Duodenal mucosa (tissue), 2 donors: ENCODE data around the gene TIAM2.

Experiments used
- H3K27ac ChIP-seq: one replicate; pipeline ENCODE4 v1.7.0; 2013; ENCODE audit warnings: low read depth, low read length
- H3K27me3 ChIP-seq, 2 donors: one replicate each; pipeline ENCODE4 v1.7.0; 2013; ENCODE audit warnings: low read length in 2 of 2, control low read depth in 1 of 2; ENCODE audit not compliant: insufficient read depth in 2 of 2, control insufficient read depth in 1 of 2
- H3K36me3 ChIP-seq, 2 donors: one replicate each; pipeline ENCODE4 v1.7.0; 2013; ENCODE audit warnings: low read length in 2 of 2, control low read depth in 1 of 2; ENCODE audit not compliant: insufficient read depth in 2 of 2, control insufficient read depth in 1 of 2
- H3K4me1 ChIP-seq, 2 donors: one replicate each; pipeline ENCODE4 v1.7.0; 2013; ENCODE audit warnings: low read length in 2 of 2, control low read depth in 1 of 2; ENCODE audit not compliant: insufficient read depth in 2 of 2, control insufficient read depth in 1 of 2
- H3K4me3 ChIP-seq, 2 donors: one replicate each; pipeline ENCODE4 v1.7.0; 2013; ENCODE audit warnings: low read length in 2 of 2, low read depth in 1 of 2
- H3K9ac ChIP-seq, 2 donors: one replicate each; pipeline ENCODE4 v1.7.0; 2013; ENCODE audit warnings: low read length in 2 of 2, low read depth in 1 of 2
- H3K9me3 ChIP-seq, 2 donors: one replicate each; pipeline ENCODE4 v1.7.0; 2013; ENCODE audit warnings: low read length in 2 of 2, control low read depth in 1 of 2; ENCODE audit not compliant: control insufficient read depth in 1 of 2

Gene TIAM2

DNA sequence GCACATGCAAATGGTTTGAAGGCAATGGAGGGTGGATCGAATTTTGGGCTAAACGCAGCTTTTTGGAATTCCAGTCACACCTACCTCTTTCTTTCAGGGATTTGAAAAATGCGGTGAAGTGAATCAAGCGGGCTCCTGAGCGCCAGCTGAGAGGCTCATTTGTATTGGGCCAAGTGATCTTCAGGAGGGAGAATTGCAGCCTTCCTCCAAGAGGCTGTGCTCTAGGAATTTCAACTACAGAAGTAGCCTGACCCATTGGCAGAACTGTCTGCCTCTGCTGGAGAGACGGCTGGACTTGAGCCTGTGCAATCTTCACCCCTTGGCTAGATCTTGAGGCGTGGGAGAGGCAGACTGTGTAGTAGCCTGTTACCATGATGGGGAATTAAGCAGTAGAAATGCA lies 5.7 kb upstream of the TIAM2 start:
- H3K4me1 ChIP-seq: no peaks in the 10 kb centered on the region
- no peaks in the 10 kb centered on the region for H3K9me3 ChIP-seq
- H3K36me3 ChIP-seq: no peaks in the 10 kb centered on the region

DNA sequence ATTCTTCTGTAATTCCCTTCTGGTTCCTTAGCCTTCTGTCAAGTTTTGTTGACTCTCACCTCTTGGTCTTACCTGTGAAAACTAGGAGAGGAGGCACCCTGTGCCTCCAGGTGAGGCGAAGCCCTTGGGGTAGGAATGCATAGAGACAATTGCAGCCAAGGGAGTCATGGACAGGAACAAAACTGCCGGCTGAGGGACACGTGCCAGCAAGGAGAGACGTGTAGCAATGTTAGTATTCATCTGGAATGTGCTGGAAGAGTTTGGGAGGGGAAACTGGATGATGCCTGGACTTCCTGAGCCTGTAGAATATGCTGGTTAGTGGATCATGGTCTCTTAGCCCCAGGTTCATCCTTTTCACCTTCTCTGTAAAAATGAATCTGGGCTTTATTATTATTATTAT lies 3.9 kb upstream of the TIAM2 start:
- Histone ChIP-seq H3K27me3 (no peaks in the 10 kb centered on the region), H3K36me3 (no peaks in the 10 kb centered on the region), H3K4me1 (no peaks in the 10 kb centered on the region), H3K9me3 (no peaks in the 10 kb centered on the region), H3K27ac (no peak overlapping the region), H3K4me3 (no peak overlapping the region), H3K9ac (no peak overlapping the region)

More for the DNA sequence above, 5.7 kb upstream of the TIAM2 start:
- Histone ChIP-seq H3K27me3 (no peaks in the 10 kb centered on the region), H3K9ac (no peak overlapping the region), H3K27ac (no peak overlapping the region), H3K4me3 (no peak overlapping the region)

DNA sequence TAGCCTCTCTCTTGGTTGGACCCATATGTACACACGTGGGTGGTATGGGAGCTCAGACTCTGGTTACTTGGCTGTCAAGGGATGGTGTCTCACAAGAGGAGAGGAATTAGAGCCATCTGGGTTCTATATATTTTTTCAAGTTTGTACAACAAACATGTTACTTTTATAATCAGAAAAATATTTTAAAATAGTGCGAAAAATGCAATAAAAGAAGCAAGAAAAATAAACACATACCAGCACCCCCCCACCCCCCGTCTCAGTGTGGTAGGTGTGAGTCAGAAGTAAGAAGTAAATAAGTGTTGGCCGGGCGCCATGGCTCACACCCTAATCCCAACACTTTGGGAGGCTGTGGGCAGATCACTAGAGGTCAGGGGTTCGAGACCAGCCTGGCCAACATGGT lies 2.1 kb upstream of the TIAM2 start:
- H3K4me1 ChIP-seq: peaks cover 3 to 14% of the 10 kb centered on the region in 2 donors
- no peaks in the 10 kb centered on the region for H3K27me3 ChIP-seq
- no peaks in the 10 kb centered on the region for H3K9me3 ChIP-seq
- no peak overlapping the region for H3K4me3 ChIP-seq
- H3K9ac ChIP-seq: no peak overlapping the region
- H3K27ac ChIP-seq: no peak overlapping the region
- H3K36me3 ChIP-seq: no peaks in the 10 kb centered on the region

DNA sequence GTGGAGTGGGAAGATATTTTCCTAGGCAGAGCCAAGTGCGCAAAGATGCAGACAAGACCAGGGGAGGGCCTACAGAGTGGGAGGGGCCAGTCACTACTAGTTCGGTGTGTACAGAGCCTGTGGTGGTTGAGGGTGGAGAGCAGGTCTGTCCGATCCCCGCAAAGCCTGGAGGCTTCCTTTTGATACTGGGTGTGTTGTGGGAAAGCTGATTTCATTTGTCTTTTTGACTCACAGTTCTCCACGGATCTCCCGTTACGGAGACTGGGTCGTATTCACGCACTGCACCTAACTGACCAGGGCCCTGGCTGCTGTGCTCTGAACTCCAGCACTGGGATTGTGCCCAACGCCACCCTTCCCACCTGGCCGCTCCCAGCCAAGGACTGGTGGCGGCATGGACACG lies 1.4 kb upstream of the TIAM2 start:
- Histone ChIP-seq H3K4me3 (no peak overlapping the region), H3K36me3 (no peaks in the 10 kb centered on the region), H3K9ac (no peak overlapping the region), H3K4me1 (peaks cover 9 to 21% of the 10 kb centered on the region in 2 donors), H3K27ac (no peak overlapping the region), H3K27me3 (no peaks in the 10 kb centered on the region), H3K9me3 (no peaks in the 10 kb centered on the region)

DNA sequence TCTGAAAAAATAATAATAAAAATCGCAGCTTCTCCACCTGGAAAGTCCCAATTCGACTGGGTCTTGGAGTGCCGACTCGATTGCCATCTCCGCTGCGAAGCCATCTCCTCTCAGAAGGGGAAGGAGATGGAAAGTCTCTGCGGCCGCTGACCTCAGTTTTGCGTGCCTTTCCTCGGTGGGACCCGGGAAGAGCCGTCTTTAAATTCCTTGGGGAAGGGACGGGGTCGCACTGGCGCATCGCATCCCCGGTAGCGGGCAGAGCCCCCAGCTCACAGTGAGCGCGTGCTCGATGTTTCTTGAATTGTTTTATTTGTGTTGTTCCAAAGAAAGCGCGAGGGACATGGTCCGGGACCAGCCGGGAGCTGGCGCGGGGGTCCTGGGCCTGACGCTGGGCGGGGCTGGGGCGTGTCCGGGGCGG lies 270 bp upstream of the TIAM2 start:
- no peaks in the 10 kb centered on the region for H3K27me3 ChIP-seq
- no peaks in the 10 kb centered on the region for H3K36me3 ChIP-seq
- H3K9me3 ChIP-seq: no peaks in the 10 kb centered on the region
- H3K27ac ChIP-seq: no peak overlapping the region
- peaks cover 10 to 21% of the 10 kb centered on the region in 2 donors for H3K4me1 ChIP-seq
- no peak overlapping the region for H3K9ac ChIP-seq
- H3K4me3 ChIP-seq: peak overlapping the region in 1 of 2 donors; percentile 80

DNA sequence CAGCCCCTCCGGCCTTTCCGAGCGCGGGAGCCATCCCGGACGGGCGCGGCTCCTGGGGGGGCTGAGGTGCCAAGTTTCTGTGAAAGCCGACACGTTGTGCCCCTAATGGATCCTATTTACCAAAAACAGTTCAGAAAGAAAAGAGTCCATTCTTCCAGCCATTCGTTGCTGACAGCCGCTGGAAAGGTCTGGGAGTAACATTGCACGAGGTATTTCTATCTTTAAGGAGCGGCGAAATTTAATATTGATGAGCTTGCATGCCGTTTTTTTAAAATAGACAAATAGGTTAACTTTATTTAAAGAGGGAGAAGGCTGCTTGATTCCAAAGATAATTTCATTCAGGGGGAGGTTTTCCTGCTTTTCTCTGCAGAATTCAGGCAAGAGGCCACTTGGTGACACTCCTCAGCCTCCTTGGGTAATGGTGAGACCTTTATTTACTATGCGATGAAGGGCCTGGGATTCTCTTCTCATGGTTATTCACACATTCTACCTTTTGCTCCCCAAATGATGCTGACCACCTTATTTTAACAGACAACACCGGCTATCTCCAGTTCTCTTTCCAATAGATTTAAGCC lies 988 bp downstream of the TIAM2 start:
- Histone ChIP-seq H3K9me3 (no peaks in the 10 kb centered on the region), H3K27me3 (no peaks in the 10 kb centered on the region), H3K27ac (no peak overlapping the region), H3K4me1 (peaks cover 10 to 21% of the 10 kb centered on the region in 2 donors), H3K36me3 (no peaks in the 10 kb centered on the region), H3K9ac (peak overlapping the region; percentile 71 to 81), H3K4me3 (peak overlapping the region; percentile 80 to 81)

DNA sequence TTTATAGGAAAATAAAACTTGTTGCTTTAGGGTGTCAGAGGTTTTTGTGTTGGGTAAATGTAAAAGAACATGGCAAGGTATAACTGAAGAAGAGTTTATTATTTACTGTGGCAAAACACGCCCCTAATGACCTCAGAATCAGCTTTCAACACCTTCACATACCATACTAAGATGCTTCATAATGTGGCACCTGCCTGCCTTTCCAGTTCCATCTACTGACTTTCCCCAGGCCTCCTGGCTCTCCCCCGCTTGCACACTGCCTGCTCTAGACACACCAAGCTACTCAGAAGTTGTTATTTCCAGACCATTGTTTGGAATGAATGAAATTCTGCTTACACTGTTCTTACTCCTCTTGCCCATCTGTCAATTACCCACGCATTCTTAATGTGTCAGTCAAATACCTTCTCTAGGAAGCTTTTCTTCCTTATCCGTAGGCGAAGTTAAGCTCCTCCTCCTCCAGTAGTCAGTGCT lies 1.8 kb downstream of the TIAM2 start:
- Histone ChIP-seq H3K9me3 (no peaks in the 10 kb centered on the region), H3K9ac (no peak overlapping the region), H3K4me3 (peak overlapping the region; percentile 80 to 81), H3K4me1 (peaks cover 10 to 21% of the 10 kb centered on the region in 2 donors), H3K27me3 (no peaks in the 10 kb centered on the region), H3K27ac (no peak overlapping the region), H3K36me3 (no peaks in the 10 kb centered on the region)

DNA sequence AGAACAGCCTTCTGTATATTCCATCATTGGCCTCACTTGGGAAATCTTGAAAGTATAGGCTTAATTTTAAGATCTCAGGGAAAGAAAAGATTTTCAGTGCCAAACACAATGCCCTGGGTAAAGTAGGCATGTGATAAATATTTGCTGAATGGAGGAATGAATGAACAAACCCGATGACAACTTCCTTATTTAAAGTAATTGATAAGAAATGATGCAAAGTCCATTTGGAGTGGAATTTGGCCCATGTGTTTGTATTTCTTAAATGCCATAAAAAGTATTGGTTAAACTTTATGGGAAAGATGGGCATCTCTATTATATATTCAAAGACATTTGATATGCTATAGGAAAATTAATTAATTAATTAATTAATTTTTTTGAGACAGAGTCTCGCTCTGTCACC lies 3.7 kb downstream of the TIAM2 start:
- no peaks in the 10 kb centered on the region for H3K9me3 ChIP-seq
- peaks cover 10 to 21% of the 10 kb centered on the region in 2 donors for H3K4me1 ChIP-seq
- H3K27ac ChIP-seq: no peak overlapping the region
- no peaks in the 10 kb centered on the region for H3K27me3 ChIP-seq
- no peaks in the 10 kb centered on the region for H3K36me3 ChIP-seq
- H3K9ac ChIP-seq: no peak overlapping the region
- no peak overlapping the region for H3K4me3 ChIP-seq

DNA sequence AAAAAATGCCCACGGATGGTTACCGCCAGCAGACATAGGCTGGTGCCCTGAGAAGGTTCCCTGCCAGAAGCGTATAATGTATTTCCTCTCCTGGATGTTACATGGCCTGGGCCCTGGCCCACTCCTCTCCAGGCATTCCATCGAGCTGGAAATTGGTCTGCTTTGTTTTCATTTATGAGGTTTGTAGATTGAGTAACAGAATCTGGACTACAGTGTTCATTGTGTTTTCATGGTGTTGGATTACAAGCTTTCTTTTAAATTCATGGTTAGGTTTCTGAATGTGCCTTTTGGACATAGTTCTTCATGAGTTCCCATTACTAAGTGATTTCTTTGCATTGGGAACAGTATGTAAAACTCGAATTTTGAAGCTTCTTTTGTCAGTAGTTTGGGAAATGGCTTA lies 6.4 kb downstream of the TIAM2 start:
- no peak overlapping the region for H3K9ac ChIP-seq
- H3K4me3 ChIP-seq: no peak overlapping the region
- no peaks in the 10 kb centered on the region for H3K36me3 ChIP-seq
- H3K9me3 ChIP-seq: no peaks in the 10 kb centered on the region
- peaks cover 10 to 21% of the 10 kb centered on the region in 2 donors for H3K4me1 ChIP-seq
- no peaks in the 10 kb centered on the region for H3K27me3 ChIP-seq
- no peak overlapping the region for H3K27ac ChIP-seq

DNA sequence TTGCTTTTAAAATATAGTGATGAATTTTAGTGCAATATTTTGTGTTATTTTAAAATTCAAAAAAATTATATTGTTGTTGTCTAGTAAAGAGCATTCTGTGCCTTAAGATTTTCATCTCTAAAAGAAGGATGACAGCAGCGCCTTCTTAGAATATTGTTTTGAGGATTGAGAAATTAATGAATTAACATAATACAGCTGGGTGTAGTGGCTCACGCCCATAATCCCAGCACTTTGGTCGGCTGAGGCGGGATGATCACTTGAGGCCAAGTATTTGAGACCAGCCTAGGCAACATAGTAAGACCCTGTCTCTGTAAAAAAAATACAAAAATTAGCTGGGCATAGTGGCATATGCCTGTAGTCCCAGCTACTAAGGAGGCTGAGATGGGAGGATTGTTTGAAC lies 6.8 kb downstream of the TIAM2 start:
- H3K9ac ChIP-seq: no peak overlapping the region
- no peak overlapping the region for H3K27ac ChIP-seq
- no peaks in the 10 kb centered on the region for H3K27me3 ChIP-seq
- no peak overlapping the region for H3K4me3 ChIP-seq
- no peaks in the 10 kb centered on the region for H3K36me3 ChIP-seq
- peaks cover 10 to 16% of the 10 kb centered on the region in 2 donors for H3K4me1 ChIP-seq
- no peaks in the 10 kb centered on the region for H3K9me3 ChIP-seq
